H9 (cell line): Measurements from ENCODE around the gene STARD8. TPM values are rescaled to one million over a fixed set of nuclear protein-coding genes. Genes with fewer than 3 reads are reported as not detected.
A peak's percentile ranks its signal among the peaks of the same experiment; 100 is the strongest.

Source experiments
- DNase-seq: peaks from one replicate; pipeline ENCODE4 v3.0.0-alpha.2; 2017
- H2AFZ ChIP-seq: one replicate; pipeline ENCODE4 v1.6.1; 2013; ENCODE audit warnings: mild to moderate bottlenecking, low read length, control low read depth, moderate library complexity
- H2AK5ac ChIP-seq: 2 replicates; pipeline ENCODE4 v1.6.1; 2013; ENCODE audit warnings: low read length, control low read depth, mixed read lengths; ENCODE audit not compliant: insufficient read length
- H2BK120ac ChIP-seq: one replicate; pipeline ENCODE4 v1.6.1; 2013; ENCODE audit warnings: low read depth, mild to moderate bottlenecking, low read length, control low read depth, inconsistent platforms; ENCODE audit not compliant: poor library complexity, severe bottlenecking
- H2BK12ac ChIP-seq: 2 replicates; pipeline ENCODE4 v1.6.1; 2013; ENCODE audit warnings: low read length, control low read depth, mixed read lengths, low read depth; ENCODE audit not compliant: insufficient read length
- H2BK15ac ChIP-seq: 2 replicates; pipeline ENCODE4 v1.6.1; 2013; ENCODE audit warnings: low read depth, low read length, control low read depth
- H2BK20ac ChIP-seq: one replicate; pipeline ENCODE4 v1.6.1; 2013; ENCODE audit warnings: low read depth, mild to moderate bottlenecking, low read length, control low read depth, inconsistent platforms; ENCODE audit not compliant: poor library complexity, severe bottlenecking
- H2BK5ac ChIP-seq: 2 replicates; pipeline ENCODE4 v1.6.1; 2013; ENCODE audit warnings: low read length, control low read depth, mixed read lengths; ENCODE audit not compliant: insufficient read length
- H3K14ac ChIP-seq: 2 replicates; pipeline ENCODE4 v1.6.1; 2013; ENCODE audit warnings: low read length, control low read depth; ENCODE audit not compliant: insufficient read depth
- H3K18ac ChIP-seq: 2 replicates; pipeline ENCODE4 v1.6.1; 2013; ENCODE audit warnings: low read depth, mild to moderate bottlenecking, mixed read lengths, low read length, control low read depth; ENCODE audit not compliant: insufficient read length
- H3K23ac ChIP-seq: 2 replicates; pipeline ENCODE4 v1.6.1; 2013; ENCODE audit warnings: low read length, control low read depth, mixed read lengths, low read depth; ENCODE audit not compliant: insufficient read length
- H3K23me2 ChIP-seq: 2 replicates; pipeline ENCODE4 v1.6.1; 2013; ENCODE audit warnings: low read depth, mild to moderate bottlenecking, mixed read lengths, low read length, control low read depth; ENCODE audit not compliant: insufficient read length, poor library complexity, severe bottlenecking
- H3K27ac ChIP-seq: 2 replicates; pipeline ENCODE4 v1.5.1; 2013; ENCODE audit warnings: low read length, control low read depth, mixed read lengths, low read depth; ENCODE audit not compliant: insufficient read length
- H3K27me3 ChIP-seq: 2 replicates; pipeline ENCODE4 v1.6.1; 2013; ENCODE audit warnings: low read length, control low read depth, inconsistent platforms; ENCODE audit not compliant: insufficient read depth
- H3K4ac ChIP-seq: 2 replicates; pipeline ENCODE4 v1.6.1; 2013; ENCODE audit warnings: low read depth, mild to moderate bottlenecking, control low read depth, inconsistent platforms, low read length, moderate library complexity
- H3K4me1 ChIP-seq: 2 replicates; pipeline ENCODE4 v1.6.1; 2013; ENCODE audit warnings: low read length, control low read depth, inconsistent platforms; ENCODE audit not compliant: insufficient read depth
- H3K4me2 ChIP-seq: 2 replicates; pipeline ENCODE4 v1.6.1; 2013; ENCODE audit warnings: low read length, control low read depth, mixed read lengths; ENCODE audit not compliant: insufficient read length, insufficient read depth
- H3K56ac ChIP-seq: 2 replicates; pipeline ENCODE4 v1.6.1; 2013; ENCODE audit warnings: low read depth, mild to moderate bottlenecking, mixed read lengths, low read length, control low read depth; ENCODE audit not compliant: insufficient read length
- H3K79me1 ChIP-seq: 2 replicates; pipeline ENCODE4 v1.6.1; 2013; ENCODE audit warnings: low read depth, mild to moderate bottlenecking, moderate library complexity, low read length, control low read depth, inconsistent platforms; ENCODE audit not compliant: insufficient read depth, poor library complexity, severe bottlenecking
- H3K79me2 ChIP-seq: 2 replicates; pipeline ENCODE4 v1.6.1; 2013; ENCODE audit warnings: low read length, control low read depth, inconsistent platforms; ENCODE audit not compliant: insufficient read depth
- H3K9ac ChIP-seq: 2 replicates; pipeline ENCODE4 v1.6.1; 2013; ENCODE audit warnings: low read length, control low read depth, mixed read lengths; ENCODE audit not compliant: insufficient read length; ENCODE audit errors: extremely low read depth
- H3K9me3 ChIP-seq: one replicate; pipeline ENCODE4 v1.6.1; 2013; ENCODE audit warnings: low read depth, low read length, inconsistent platforms; ENCODE audit not compliant: control insufficient read depth
- H3T11ph ChIP-seq: one replicate; pipeline ENCODE4 v1.6.1; 2013; ENCODE audit warnings: mild to moderate bottlenecking, low read length, control low read depth, inconsistent platforms
- H4K20me1 ChIP-seq: one replicate; pipeline ENCODE4 v1.6.1; 2013; ENCODE audit not compliant: control insufficient read depth, insufficient read length, insufficient read depth
- H4K5ac ChIP-seq: 2 replicates; pipeline ENCODE4 v1.6.1; 2013; ENCODE audit warnings: low read depth, mild to moderate bottlenecking, mixed read lengths, low read length, control low read depth; ENCODE audit not compliant: insufficient read length
- H4K8ac ChIP-seq: replicated peaks from 2 replicates; pipeline ENCODE4 v1.6.1; 2013; ENCODE audit warnings: low read length, control low read depth, mixed read lengths, low read depth; ENCODE audit not compliant: insufficient read length
- H4K91ac ChIP-seq: 2 replicates; pipeline ENCODE4 v1.6.1; 2013; ENCODE audit warnings: low read depth, mild to moderate bottlenecking, moderate library complexity, mixed read lengths, low read length, control low read depth; ENCODE audit not compliant: insufficient read length
- H3K27ac Mint-ChIP-seq, 3 experiments: 2 replicates in 2 of 3; 3 replicates in 1 of 3; pipeline ENCODE4 v1.8.0; 2020 to 2021; ENCODE audit warnings: mixed read lengths in 3 of 3, mild to moderate bottlenecking in 1 of 3, moderate library complexity in 1 of 3
- H3K27me3 Mint-ChIP-seq: 2 replicates; pipeline ENCODE4 v1.8.0; 2021; ENCODE audit warnings: low read depth, mild to moderate bottlenecking, moderate library complexity, mixed read lengths
- H3K36me3 Mint-ChIP-seq, 3 experiments: 2 replicates in 2 of 3; 3 replicates in 1 of 3; pipeline ENCODE4 v1.8.0; 2020 to 2021; ENCODE audit warnings: low read depth in 3 of 3, mixed read lengths in 3 of 3; ENCODE audit not compliant: insufficient read depth in 1 of 3
- H3K4me1 Mint-ChIP-seq, 2 experiments: 2 replicates each; pipeline ENCODE4 v1.8.0; 2020; ENCODE audit warnings: mixed read lengths in 2 of 2
- H3K4me3 Mint-ChIP-seq, 2 experiments: 2 replicates in 1 of 2; 3 replicates in 1 of 2; pipeline ENCODE4 v1.8.0; 2020 to 2021; ENCODE audit warnings: mild to moderate bottlenecking in 2 of 2, mixed read lengths in 2 of 2, moderate library complexity in 1 of 2
- H3K9me3 Mint-ChIP-seq, 2 experiments: 2 replicates in 1 of 2; 3 replicates in 1 of 2; pipeline ENCODE4 v1.8.0; 2020; ENCODE audit warnings: mild to moderate bottlenecking in 2 of 2, mixed read lengths in 2 of 2, moderate library complexity in 1 of 2
- WGBS: extraction: QIAGEN DNeasy Blood & Tissue Kit; methylation state at CpG from one replicate; pipeline ENCODE4 v1.1.7; 2013; ENCODE audit warnings: missing lambda C conversion rate, low lambda C conversion rate, mixed read lengths; ENCODE audit not compliant: insufficient read length; ENCODE audit errors: extremely low coverage; 5-methylcytosine and 5-hydroxymethylcytosine counted together
- total RNA-seq: library from RNA; stranded (reverse); gene quantifications from 2 replicates; pipeline ENCODE4 v1.2.1, GENCODE V29; 2021
- TF ChIP-seq, protein P1 (sequence below): fragments of 200-600 bp; sonication (generic); conservative IDR thresholded peaks from 3 replicates; pipeline ENCODE4 v1.8.0; 2021; ENCODE audit warnings: antibody characterized with exemption, mild to moderate bottlenecking

Gene STARD8
- total RNA-seq, 1 experiment from 2014 or later: 0.52 TPM

DNA sequence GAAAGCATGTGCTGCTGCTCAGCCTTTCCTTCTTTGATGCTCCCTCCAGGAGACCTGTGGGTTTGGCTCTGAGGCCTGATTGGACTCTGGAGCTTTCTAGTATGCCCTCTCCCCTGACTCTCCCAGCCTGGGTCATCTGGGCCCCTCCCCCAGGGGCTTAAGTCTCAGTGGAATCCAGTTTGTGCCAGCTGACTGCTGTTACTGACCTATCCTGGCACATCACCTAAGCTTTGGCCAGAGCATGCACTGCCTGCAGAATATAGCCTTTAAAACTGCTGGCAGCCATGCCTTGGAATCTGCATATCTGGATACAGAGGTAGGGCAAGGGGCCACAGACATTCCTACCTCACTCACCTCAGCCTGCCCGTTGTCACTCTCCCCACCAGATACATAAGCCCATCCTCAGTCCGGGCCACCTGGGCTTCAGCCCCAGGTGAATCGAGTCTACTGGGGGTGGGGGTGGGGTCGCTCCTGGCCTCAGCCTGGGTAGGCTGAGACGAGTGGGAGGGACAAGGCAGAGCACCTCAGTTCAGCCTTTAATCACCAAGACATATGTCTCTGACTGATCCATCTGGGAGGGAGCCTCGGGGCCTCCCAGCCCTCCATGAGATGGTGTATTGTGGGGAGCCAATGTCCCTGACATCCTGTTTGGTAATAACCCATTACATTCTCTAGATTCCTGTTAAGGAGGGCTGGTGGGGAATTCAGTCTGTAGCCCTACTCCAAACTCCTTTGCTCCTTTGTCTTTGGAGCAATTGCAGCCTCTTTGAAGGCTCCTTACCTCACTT, 61.2 kb downstream of the STARD8 start:
- H4K8ac ChIP-seq: no peak overlapping the region
- no peak overlapping the region for H4K91ac ChIP-seq
- H2BK20ac ChIP-seq: no peak overlapping the region
- peaks cover 59 to 64% of the 10 kb centered on the region in 2 experiments for H3K9me3 Mint-ChIP-seq
- no CpG with 5 or more reads among the region's 6 CpGs for WGBS
- H2BK120ac ChIP-seq: no peak overlapping the region
- H4K20me1 ChIP-seq: no peaks in the 10 kb centered on the region
- no peaks in the 10 kb centered on the region for H3K23me2 ChIP-seq
- TF ChIP-seq, protein P1, sequence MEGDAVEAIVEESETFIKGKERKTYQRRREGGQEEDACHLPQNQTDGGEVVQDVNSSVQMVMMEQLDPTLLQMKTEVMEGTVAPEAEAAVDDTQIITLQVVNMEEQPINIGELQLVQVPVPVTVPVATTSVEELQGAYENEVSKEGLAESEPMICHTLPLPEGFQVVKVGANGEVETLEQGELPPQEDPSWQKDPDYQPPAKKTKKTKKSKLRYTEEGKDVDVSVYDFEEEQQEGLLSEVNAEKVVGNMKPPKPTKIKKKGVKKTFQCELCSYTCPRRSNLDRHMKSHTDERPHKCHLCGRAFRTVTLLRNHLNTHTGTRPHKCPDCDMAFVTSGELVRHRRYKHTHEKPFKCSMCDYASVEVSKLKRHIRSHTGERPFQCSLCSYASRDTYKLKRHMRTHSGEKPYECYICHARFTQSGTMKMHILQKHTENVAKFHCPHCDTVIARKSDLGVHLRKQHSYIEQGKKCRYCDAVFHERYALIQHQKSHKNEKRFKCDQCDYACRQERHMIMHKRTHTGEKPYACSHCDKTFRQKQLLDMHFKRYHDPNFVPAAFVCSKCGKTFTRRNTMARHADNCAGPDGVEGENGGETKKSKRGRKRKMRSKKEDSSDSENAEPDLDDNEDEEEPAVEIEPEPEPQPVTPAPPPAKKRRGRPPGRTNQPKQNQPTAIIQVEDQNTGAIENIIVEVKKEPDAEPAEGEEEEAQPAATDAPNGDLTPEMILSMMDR: no peak
- peaks cover 8 to 9% of the 10 kb centered on the region in 2 experiments for H3K4me1 Mint-ChIP-seq
- no peak overlapping the region for H3K4me2 ChIP-seq
- DNase-seq: peak; percentile 74
- no peak overlapping the region for H3K4me3 Mint-ChIP-seq
- H3K27ac Mint-ChIP-seq: peak overlapping the region in 1 of 3 experiments; percentile 91; a peak in 3 of 7 replicates
- H3K27ac ChIP-seq: no peak overlapping the region
- H3K79me1 ChIP-seq: no peaks in the 10 kb centered on the region
- peaks cover 43% of the 10 kb centered on the region for H3K9me3 ChIP-seq
- no peak overlapping the region for H3K56ac ChIP-seq
- H2AK5ac ChIP-seq: no peak overlapping the region
- no peaks in the 10 kb centered on the region for H3K79me2 ChIP-seq
- H3K14ac ChIP-seq: no peak overlapping the region
- H3K4ac ChIP-seq: no peak overlapping the region
- no peak overlapping the region for H4K5ac ChIP-seq
- peaks cover 0 to 4% (median 0%) of the 10 kb centered on the region in 3 experiments; a peak in 4 of 7 replicates for H3K36me3 Mint-ChIP-seq
- H2BK15ac ChIP-seq: no peak overlapping the region
- H2BK5ac ChIP-seq: no peak overlapping the region
- no peaks in the 10 kb centered on the region; the same call in none of the 2 replicates for H3K27me3 Mint-ChIP-seq
- no peak overlapping the region for H3K9ac ChIP-seq
- H3K18ac ChIP-seq: peak overlapping the region; percentile 36
- no peak overlapping the region for H2AFZ ChIP-seq
- no peaks in the 10 kb centered on the region for H3K27me3 ChIP-seq
- no peak overlapping the region for H3T11ph ChIP-seq
- no peak overlapping the region for H3K23ac ChIP-seq
- H3K4me1 ChIP-seq: peaks cover 4% of the 10 kb centered on the region; the same call in 1 of the 2 replicates
- no peak overlapping the region for H2BK12ac ChIP-seq
